Measurements from ENCODE around the gene PTPRT. TPM values are rescaled to one million over a fixed set of nuclear protein-coding genes. Genes with fewer than 3 reads are reported as not detected.
A peak's percentile ranks its signal among the peaks of the same experiment; 100 is the strongest.

The PTPRT gene
- total RNA-seq, 1 experiment from 2014 or later = 0.20 TPM

DNA sequence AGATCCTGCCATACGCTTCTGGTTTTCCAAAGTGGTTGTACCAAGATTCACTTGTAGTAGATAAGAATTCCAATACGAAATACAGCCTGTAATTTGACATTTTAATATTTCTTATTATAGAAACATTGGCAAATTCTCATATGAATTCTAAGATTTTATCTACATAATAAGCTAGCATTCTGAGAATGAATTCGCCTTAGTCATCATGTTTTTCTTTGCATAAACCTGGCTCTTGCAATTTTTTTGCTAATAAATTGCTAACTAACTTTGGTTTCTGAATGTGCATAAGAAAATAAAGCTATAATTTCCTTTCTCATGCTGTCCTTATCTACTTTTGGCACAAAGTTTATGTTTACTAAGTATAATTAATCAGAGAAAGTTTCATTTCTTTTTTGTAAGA lies 673.0 kb downstream of the PTPRT start:
- in situ Hi-C loops (cut with HindIII; ENCODE audit: low pct_unique_long_range_greater_than_20kb, low sequenced_read_pairs) = no loop called here
- no peak for DNase-seq (ENCODE audit: low read depth)

DNA sequence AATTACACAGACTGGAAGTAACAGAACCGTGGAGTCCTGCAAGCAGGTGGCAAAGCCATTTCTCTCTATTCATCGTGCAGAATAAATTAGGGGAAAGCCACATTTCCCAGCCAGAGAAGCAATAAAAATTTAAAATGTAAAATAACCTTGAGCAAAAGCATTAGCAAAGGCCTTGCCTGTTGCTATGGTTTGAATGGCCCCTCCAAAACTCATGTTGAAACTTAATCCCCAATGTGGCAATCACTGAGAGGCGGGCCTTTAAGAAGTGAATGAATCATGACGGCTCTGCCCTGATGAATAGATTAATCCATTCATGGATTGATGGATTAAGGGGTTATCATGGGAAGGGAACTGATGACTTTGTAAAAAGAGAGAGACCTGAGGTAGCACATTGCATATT lies 679.0 kb downstream of the PTPRT start:
- in situ Hi-C loops (cut with HindIII; ENCODE audit: low pct_unique_long_range_greater_than_20kb, low sequenced_read_pairs) = no loop called here
- DNase-seq (ENCODE audit: low read depth) = no peak

DNA sequence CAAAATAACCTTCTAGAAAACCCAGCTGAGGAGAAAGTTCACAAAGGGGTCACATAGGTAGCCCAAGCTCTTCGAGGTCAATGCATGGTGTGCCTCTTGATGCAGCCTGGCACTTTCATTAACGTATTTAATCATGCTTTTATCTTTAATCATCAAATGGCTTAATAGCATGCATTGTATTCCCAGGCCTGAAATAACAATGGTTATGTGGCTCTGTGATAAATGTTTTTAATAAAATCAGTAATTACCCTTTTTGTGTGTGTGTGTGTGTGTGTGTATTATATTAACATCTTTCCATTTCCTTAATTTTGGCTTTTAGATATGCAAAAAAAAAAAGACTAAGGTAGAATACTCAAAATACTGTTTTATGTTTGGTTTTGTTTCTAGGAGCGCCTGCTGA lies 681.8 kb downstream of the PTPRT start:
- in situ Hi-C loops (cut with HindIII; ENCODE audit: low pct_unique_long_range_greater_than_20kb, low sequenced_read_pairs) = no loop called here
- no peak for DNase-seq (ENCODE audit: low read depth)

DNA sequence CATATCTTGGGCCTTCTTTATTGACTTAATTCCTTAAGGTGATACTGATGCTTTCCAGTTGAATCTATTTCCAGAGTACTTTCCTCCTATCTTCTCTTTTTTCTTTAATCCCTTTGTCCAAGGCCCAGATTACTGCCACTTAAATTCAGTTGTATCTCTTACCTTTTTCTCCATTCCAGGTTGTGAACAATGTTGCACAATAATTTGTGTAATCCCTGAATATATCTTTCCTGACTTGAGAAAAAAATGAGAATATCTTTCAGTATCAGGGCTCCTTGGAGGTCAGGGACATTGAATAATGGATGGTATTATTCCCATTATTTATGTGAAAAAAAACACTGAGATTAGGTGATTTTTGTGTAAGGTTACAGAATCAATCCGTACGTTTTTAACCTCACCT lies 683.3 kb downstream of the PTPRT start:
- in situ Hi-C loops (cut with HindIII; ENCODE audit: low pct_unique_long_range_greater_than_20kb, low sequenced_read_pairs) = no loop called here
- DNase-seq (ENCODE audit: low read depth) = no peak

DNA sequence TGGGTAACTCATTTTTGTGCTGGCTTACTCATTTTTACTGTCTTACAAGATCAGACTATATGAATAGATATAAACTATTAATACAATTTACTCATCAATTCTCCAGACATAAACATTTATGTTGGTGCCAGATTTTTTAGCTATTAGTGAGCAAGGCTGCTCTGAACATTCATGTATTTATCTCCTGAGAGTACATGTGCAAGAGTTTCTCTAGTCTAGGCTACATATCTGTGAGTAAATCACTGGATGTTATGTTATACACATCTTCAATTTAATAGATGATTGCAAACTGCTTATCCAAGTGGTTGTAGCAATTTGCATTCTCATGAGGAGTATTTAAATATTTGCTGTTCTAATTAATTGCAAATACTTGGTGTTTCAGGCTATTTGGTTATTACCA lies 687.1 kb downstream of the PTPRT start:
- DNase-seq (ENCODE audit: low read depth) = no peak
- in situ Hi-C loops (cut with HindIII; ENCODE audit: low pct_unique_long_range_greater_than_20kb, low sequenced_read_pairs) = no loop called here

DNA sequence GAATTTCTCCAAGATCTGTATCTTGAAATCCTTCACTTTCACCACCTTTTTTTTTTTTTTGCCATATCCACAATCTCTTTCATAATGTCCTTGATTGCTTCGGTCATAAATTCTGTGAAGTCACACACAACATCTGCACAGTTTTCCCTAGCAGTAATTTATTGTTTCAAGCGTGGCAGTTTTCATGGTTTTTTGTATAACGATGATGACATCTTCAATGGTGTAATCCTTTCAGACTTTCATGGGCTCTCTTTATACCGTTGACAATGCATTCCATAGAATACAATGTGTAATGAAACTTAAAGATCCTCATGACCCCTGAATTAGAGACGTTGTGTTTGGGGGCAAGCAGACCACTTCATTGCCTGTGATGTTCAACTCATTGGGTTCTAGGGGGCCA lies 693.1 kb downstream of the PTPRT start:
- no peak for DNase-seq (ENCODE audit: low read depth)
- in situ Hi-C loops (cut with HindIII; ENCODE audit: low pct_unique_long_range_greater_than_20kb, low sequenced_read_pairs) = no loop called here

DNA sequence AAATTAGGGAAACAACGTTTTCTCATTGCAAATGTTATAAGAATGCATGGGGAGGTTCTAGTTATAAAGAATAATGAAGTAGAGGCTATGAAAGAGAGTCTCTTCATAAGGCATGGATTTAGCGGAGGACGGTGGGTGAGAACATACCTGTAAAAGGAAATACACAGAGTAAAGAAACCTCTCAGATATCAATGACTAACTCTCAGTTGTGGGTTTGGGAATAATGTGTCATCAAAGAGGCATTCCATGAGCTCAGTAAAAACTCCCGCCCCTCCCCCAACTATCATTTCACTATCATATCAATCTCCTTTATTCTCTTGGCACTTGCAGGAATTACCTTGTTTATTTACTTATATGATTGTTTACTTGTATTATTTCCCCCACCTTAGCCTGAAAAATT lies 695.4 kb downstream of the PTPRT start:
- in situ Hi-C loops (cut with HindIII; ENCODE audit: low pct_unique_long_range_greater_than_20kb, low sequenced_read_pairs) = no loop called here

DNA sequence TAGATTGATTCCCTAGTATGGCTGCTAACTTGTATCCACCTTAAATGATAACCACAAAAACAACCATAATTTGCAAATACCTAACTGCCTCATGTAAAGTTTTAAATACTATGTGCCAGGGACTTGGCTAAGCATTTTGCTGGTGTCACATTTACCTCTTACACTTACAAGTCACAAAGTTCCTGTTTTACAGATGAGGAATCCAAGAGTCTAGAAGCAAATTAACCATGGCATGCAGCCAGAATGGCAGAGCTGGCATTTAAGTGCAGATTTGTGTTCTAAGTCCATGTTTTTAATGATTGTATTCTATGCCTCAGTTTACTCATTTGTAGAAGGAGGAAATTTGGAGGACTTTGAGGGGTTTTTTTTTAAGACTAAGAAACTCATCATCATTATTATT lies 696.7 kb downstream of the PTPRT start:
- DNase-seq (ENCODE audit: low read depth) = no peak
- in situ Hi-C loops (cut with HindIII; ENCODE audit: low pct_unique_long_range_greater_than_20kb, low sequenced_read_pairs) = no loop called here

More for the DNA sequence above, 695.4 kb downstream of the PTPRT start:
- no peak for DNase-seq (ENCODE audit: low read depth)

DNA sequence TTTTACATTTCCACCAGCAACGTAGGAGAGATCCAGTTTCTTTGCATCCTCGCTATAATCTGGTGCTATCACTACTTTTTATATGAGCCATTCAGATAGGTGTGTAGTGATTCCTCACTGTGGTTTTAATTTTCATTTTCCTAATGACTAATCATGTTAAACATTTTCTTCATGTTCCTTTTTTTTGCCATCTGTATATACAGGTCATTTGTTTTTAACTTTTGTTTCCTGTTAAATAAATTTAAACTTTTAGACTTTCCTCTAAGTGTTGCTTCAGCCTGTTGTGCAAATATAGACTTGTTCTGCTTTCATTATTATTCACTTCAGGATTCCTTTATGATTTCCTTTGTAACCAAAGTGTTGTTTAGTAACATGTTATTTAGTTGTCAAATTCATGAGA lies 697.4 kb downstream of the PTPRT start:
- in situ Hi-C loops (cut with HindIII; ENCODE audit: low pct_unique_long_range_greater_than_20kb, low sequenced_read_pairs) = no loop called here
- DNase-seq (ENCODE audit: low read depth) = no peak

DNA sequence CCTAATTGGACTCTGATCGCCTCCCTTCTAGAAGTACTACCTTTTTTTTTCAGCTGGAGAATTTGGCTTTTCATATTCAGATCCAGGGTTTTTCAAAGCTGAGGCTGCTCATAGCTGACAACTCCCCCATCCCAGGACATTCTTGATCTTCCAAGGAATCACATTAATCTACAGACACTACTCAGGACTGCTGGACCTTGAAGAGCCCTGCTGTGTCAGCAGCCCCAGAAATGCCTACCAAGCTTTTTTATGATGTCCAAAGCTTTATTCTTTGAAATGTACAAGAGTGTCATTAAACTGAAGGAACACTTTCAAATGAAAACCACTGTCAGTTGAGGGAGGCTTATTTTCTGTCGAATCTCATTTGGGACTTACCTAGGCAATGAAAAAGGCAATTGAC lies 704.1 kb downstream of the PTPRT start:
- DNase-seq (ENCODE audit: low read depth) = no peak
- in situ Hi-C loops (cut with HindIII; ENCODE audit: low pct_unique_long_range_greater_than_20kb, low sequenced_read_pairs) = no loop called here

DNA sequence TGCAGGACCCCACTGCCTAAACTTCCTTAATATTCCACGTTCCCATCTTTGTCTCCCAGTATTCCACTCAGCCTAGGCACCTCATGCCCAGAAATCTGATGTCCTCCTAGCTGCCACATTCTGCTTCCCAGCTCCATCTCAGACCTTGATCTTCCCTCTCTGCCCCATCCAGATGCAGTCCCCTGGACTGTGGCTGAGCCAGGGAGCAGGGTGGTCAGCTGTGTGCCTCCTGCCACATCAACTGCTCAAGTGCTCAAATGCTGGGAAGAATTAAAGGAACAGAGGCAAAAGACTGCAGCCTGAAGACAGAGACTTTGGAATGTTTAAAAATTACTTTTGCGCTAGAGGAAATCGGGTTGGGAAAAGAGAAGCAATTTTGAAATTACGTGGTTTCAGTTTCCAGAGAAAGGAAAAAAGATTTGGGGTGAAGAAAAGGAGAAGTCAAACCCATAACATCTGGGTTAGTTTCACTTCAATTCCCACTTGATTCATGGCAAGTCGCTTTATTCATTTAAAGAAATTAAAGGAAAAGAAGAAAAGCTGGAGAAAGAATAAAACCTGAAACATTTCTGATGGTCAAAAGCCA lies 704.8 kb downstream of the PTPRT start:
- DNase-seq (ENCODE audit: low read depth) = no peak
- in situ Hi-C loops (cut with HindIII; ENCODE audit: low pct_unique_long_range_greater_than_20kb, low sequenced_read_pairs) = no loop called here

DNA sequence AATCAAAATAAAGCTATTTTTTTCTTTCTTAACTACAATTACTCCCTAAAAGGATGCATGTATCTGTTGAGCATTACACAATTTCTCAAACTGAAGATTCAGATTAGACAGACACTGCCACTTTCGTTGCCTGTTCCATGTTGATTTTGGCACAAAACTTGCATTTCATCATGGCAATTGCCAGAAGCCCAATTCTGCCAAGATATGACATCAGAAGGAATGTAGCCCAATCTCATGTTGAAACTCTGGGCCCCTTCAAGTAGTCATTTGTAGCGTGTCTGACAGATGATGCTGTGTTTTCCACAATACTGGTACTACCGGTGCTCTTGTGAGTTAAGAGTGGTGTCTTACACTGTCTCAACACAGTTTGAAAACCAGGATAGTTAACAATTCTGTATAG lies 705.4 kb downstream of the PTPRT start:
- in situ Hi-C loops (cut with HindIII; ENCODE audit: low pct_unique_long_range_greater_than_20kb, low sequenced_read_pairs) = no loop called here
- no peak for DNase-seq (ENCODE audit: low read depth)

DNA sequence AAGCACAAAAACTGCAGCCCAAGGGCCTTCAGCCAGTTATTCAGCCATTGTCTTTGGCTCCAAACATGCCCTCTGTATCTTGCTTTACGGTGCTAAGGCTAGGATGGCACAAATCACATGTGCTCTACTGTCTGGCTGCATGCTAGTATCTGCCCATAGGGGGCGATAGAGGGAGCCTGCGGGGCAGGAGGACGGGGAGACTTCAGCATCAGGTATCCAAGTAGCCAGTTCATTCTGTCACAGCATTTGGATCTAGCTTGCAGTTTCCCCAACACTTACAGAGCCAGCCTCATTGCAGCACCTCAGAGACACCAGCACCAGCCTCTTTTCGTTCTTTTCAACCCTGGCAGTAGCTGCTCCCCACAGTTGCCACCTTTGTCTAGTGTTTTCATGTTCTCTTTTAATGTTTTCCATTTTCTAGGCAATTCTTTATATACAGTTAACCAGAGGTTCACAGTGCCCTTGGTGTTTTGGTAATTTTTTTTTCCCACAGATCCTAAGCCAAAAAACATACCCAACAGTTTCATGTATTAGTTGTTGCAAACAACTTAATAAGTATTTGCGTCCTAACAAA lies 705.9 kb downstream of the PTPRT start:
- DNase-seq (ENCODE audit: low read depth) = peak; percentile 10
- in situ Hi-C loops (cut with HindIII; ENCODE audit: low pct_unique_long_range_greater_than_20kb, low sequenced_read_pairs) = no loop called here

DNA sequence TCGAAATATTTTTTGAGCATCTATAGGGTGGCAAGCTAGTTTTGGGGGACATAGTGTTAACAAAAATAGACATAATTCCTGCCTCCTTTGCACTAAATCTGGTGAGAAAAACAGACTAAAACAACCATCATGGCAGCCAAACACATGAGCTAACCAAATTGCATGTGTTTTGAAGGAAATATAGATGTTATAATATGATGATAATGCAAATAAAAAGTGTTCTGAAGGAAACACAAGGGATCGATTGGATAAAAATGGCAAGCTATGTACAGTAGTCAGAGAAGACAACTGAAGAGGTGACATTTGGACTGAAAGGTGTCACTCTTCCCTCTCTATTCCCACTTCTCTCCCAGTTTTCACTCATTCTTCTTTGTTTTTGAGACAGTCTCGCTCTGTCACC lies 706.9 kb downstream of the PTPRT start:
- no peak for DNase-seq (ENCODE audit: low read depth)
- in situ Hi-C loops (cut with HindIII; ENCODE audit: low pct_unique_long_range_greater_than_20kb, low sequenced_read_pairs) = no loop called here

DNA sequence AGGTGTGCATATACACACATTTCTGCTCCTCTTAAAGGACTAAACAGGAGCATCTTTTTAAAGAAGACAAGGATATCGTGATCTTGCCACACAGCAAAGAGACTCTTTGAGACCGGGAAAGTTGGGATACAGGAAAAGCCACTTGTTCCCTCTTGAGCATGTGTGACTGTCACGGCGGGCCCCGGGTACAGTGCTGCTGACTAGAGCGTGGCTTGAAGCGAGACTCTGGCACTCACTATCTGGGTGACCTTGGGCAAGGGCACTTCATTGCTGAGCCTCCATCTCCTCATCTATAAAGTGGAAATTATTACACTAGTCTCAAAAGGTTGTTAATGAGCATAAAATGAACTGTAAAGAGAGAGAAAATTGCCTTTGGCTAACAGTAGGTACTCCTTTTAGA lies 713.9 kb downstream of the PTPRT start:
- no peak for DNase-seq (ENCODE audit: low read depth)
- in situ Hi-C loops (cut with HindIII; ENCODE audit: low pct_unique_long_range_greater_than_20kb, low sequenced_read_pairs) = no loop called here

DNA sequence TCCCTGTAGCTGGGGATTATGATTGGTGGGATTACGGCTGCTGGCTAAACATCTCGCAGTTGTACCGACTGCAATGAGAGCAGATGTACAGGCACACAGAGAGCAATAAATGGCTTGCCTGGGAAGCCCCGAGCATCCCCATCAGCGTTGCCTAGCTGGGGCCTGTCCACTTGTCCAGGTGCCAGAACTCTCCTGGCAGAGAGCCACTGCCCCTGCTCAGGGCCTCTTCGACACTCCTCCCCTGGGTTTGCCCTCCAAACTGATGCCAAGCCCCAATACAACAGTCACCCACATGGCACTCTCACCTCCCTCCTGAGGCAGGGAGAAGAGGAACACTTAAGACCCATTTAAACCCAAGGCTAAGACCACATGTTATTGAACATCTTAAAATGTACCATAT lies 715.1 kb downstream of the PTPRT start:
- in situ Hi-C loops (cut with HindIII; ENCODE audit: low pct_unique_long_range_greater_than_20kb, low sequenced_read_pairs) = no loop called here

DNA sequence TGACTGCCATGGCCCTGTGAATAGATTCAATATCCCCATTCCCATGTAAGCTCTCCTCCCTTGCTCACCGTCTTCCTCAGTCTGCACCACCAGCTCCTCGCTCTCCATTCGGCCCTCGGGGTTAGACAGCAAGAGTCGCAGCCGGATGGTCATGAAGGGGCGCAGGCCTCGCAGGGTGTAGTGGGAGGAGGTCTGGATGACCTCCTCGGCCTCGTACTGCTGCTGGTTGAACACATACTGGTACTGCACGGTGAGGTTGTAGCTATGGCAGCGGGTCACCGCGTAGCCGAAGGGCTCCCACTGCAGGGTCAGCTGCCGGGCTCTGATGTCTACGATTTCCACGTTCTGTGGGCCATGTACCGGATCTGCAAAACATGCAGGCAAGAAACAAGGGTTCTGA lies 717.5 kb downstream of the PTPRT start:
- DNase-seq (ENCODE audit: low read depth) = no peak
- in situ Hi-C loops (cut with HindIII; ENCODE audit: low pct_unique_long_range_greater_than_20kb, low sequenced_read_pairs) = no loop called here

More for the DNA sequence above, 715.1 kb downstream of the PTPRT start:
- no peak for DNase-seq (ENCODE audit: low read depth)

DNA sequence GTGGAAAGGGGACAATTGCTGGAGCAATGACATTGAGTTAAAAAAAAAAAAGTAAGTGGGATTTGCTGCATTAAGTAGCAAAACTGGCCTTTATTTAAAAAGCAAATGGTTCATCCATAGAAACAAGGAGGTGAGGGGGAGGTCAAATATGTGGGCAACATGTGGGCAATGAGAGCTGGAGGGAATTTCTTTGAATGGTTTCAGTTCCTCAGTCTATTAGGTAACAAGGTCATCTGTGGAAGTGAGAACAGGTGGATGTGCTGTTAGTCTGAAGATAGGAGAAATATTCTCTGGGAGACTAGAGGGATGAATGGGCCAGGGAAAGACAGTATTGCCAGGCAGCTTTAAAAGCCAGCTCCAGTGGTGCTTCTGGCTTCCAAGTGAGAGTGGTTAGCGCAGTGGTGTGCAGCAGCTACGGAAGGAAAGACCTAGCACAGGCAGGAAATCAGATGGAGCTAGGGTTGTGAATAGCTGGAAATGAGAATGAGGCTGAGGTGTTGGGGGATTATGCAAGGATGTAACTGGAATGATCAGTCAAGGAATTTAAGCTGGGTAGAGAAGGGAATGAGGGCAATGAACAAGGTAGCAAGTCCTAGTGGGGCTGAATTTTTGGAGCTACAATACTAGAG lies 727.6 kb downstream of the PTPRT start:
- in situ Hi-C loops (cut with HindIII; ENCODE audit: low pct_unique_long_range_greater_than_20kb, low sequenced_read_pairs) = no loop called here
- DNase-seq (ENCODE audit: low read depth) = no peak

DNA sequence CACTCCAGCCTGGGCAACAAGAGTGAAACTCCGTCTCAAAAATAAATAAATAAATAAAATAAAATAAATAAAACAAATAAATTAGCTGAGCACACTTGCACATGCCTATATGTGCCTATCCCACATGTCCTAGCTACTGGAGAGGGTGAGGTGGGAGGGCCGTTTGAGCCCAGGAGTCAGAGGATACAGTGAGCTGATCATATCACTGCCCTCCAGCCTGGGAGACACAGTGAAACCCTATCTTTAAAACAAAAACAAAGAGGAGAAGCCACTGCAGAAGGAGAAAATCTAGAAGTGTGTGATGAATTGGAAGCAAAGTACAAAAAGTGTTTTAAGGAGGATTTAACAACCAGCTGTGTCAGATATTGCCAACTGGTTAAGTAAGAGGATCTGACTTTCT lies 728.4 kb downstream of the PTPRT start:
- in situ Hi-C loops (cut with HindIII; ENCODE audit: low pct_unique_long_range_greater_than_20kb, low sequenced_read_pairs) = no loop called here
- no peak for DNase-seq (ENCODE audit: low read depth)

DNA sequence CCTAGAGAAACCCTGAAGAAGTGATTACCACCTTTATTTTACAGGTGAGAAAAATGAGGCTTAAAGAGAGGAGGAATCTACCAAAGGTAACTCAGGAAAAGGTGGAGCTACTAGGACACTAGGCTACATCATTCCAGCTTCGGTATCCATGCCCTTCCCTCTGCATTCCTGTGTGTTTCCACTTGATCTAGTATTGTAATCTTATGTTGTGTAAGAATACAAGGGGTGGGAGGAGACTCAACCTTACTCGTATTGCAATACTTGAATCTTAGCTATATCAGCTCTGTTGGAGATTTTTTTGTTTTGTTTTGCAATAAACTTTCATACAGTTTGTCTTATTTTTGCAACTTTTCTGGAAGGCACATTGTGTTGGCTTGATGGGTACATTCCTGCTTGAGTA lies 742.4 kb downstream of the PTPRT start:
- in situ Hi-C loops (cut with HindIII; ENCODE audit: low pct_unique_long_range_greater_than_20kb, low sequenced_read_pairs) = no loop called here
- DNase-seq (ENCODE audit: low read depth) = no peak
